ENCODE data around the gene CFAP61. TPM values are rescaled to one million over a fixed set of nuclear protein-coding genes. Genes with fewer than 3 reads are reported as not detected.
"Not testable (repeated sequence)": the region's sequence is repeated elsewhere in the genome, so short reads cannot be mapped to it uniquely, and the experiment has no call there.

The CFAP61 gene
- total RNA-seq, 4 donors from 2014 or later, result 0.34 to 1.6 (median 1.1) TPM

GRCh38 chr20:20215976-20216727 is 163.8 kb downstream of the CFAP61 start:
- Histone ChIP-seq H3K27ac (no peak overlapping the region), H3K4me1 (peaks cover 0 to 9% of the 10 kb centered on the region in 2 donors), H3K36me3 (no peaks in the 10 kb centered on the region), H3K4me3 (replicated peaks in 1 of 3) (no peak overlapping the region), H3K27me3 (no peaks in the 10 kb centered on the region), H3K9me3 (no peaks in the 10 kb centered on the region)
- DNase-seq, result no peak
- no peak for TF ChIP-seq POLR2A (IDR thresholded peaks at IDR 0.05)
- TF ChIP-seq CTCF (IDR thresholded peaks at IDR 0.05), result no peak
- 81 to 86% methylated on average over 12 of the region's 12 CpGs for WGBS, 2 donors
- intact Hi-C loops (cut with DNase I), result no loop called here

GRCh38 chr20:20216941-20217340 is 164.6 kb downstream of the CFAP61 start:
- WGBS, 2 donors, result 36 to 37% methylated on average over 2 of the region's 2 CpGs
- no peak overlapping the region for H3K4me3 ChIP-seq (replicated peaks in 1 of 3)
- peaks cover 0 to 9% of the 10 kb centered on the region in 2 donors for H3K4me1 ChIP-seq
- no peaks in the 10 kb centered on the region for H3K27me3 ChIP-seq
- TF ChIP-seq CTCF (IDR thresholded peaks at IDR 0.05) (no peak), POLR2A (IDR thresholded peaks at IDR 0.05) (no peak)
- peak overlapping the region in 1 of 3 donors; percentile 13 for H3K27ac ChIP-seq
- H3K36me3 ChIP-seq, result no peaks in the 10 kb centered on the region
- no peak for DNase-seq
- intact Hi-C loops (cut with DNase I), result no loop called here
- no peaks in the 10 kb centered on the region for H3K9me3 ChIP-seq

GRCh38 chr20:20217621-20218020 is 165.3 kb downstream of the CFAP61 start:
- no peak for DNase-seq
- Histone ChIP-seq H3K27ac (peak overlapping the region in 1 of 3 donors; percentile 13), H3K36me3 (no peaks in the 10 kb centered on the region), H3K9me3 (no peaks in the 10 kb centered on the region), H3K4me1 (peaks cover 0 to 9% of the 10 kb centered on the region in 2 donors), H3K27me3 (no peaks in the 10 kb centered on the region), H3K4me3 (replicated peaks in 1 of 3) (no peak overlapping the region)
- WGBS, 2 donors, result 18 to 53% methylated on average over 1 of the region's 1 CpG
- TF ChIP-seq CTCF (IDR thresholded peaks at IDR 0.05) (no peak), POLR2A (IDR thresholded peaks at IDR 0.05) (no peak)
- intact Hi-C loops (cut with DNase I), result no loop called here

GRCh38 chr20:20218106-20218505 is 165.8 kb downstream of the CFAP61 start:
- WGBS, 2 donors, result 90 to 97% methylated on average over 4 of the region's 4 CpGs
- intact Hi-C loops (cut with DNase I); DNase-seq: not testable (repeated sequence)

GRCh38 chr20:20219016-20219415 is 166.7 kb downstream of the CFAP61 start:
- Histone ChIP-seq H3K4me3 (replicated peaks in 1 of 3) (no peak overlapping the region), H3K4me1 (peaks cover 0 to 9% of the 10 kb centered on the region in 2 donors), H3K36me3 (no peaks in the 10 kb centered on the region), H3K9me3 (no peaks in the 10 kb centered on the region), H3K27ac (no peak overlapping the region), H3K27me3 (no peaks in the 10 kb centered on the region)
- intact Hi-C loops (cut with DNase I), result no loop called here
- DNase-seq, result no peak
- TF ChIP-seq POLR2A (IDR thresholded peaks at IDR 0.05), result no peak
- TF ChIP-seq CTCF (IDR thresholded peaks at IDR 0.05), result no peak
- WGBS, 2 donors, result 98% methylated on average over 2 of the region's 2 CpGs

More at GRCh38 chr20:20218106-20218505, 165.8 kb downstream of the CFAP61 start:
- H3K4me1 ChIP-seq; H3K36me3 ChIP-seq; H3K27ac ChIP-seq; H3K4me3 ChIP-seq (replicated peaks in 1 of 3); H3K27me3 ChIP-seq; H3K9me3 ChIP-seq: not testable (repeated sequence)

Measured in thyroid gland (tissue), 4 donors.